SK-N-SH (cell line): ENCODE measurements around the gene FAM78A. TPM values are rescaled to one million over a fixed set of nuclear protein-coding genes. Genes with fewer than 3 reads are reported as not detected.

Experiments used
- CTCF ChIA-PET: fragments of 300-600, 350-600 bp; formaldehyde crosslinking; extraction: SDS; loops from one replicate; lab custom pipeline; 2021; lab: Yijun Ruan, JAX
- POLR2A ChIA-PET: fragments of 350-600 bp; sonication (Branson Sonifier 250); formaldehyde crosslinking; extraction: SDS; loops from one replicate; lab custom pipeline; 2020; ENCODE audit warnings: antibody characterized with exemption, inconsistent platforms; lab: Yijun Ruan, JAX
- DNase-seq: peaks from one replicate; pipeline ENCODE4 v3.0.0; 2012
- H2AFZ ChIP-seq: fragments of 200-600 bp; sonication (generic); 2 replicates; pipeline ENCODE4 v1.8.1; 2016; ENCODE audit warnings: antibody characterized with exemption, mild to moderate bottlenecking, low read depth
- H3F3A ChIP-seq: fragments of 200-600 bp; sonication (generic); replicated peaks from 2 replicates; pipeline ENCODE3; 2016; ENCODE audit warnings: antibody characterized with exemption, mild to moderate bottlenecking; ENCODE audit not compliant: insufficient read depth
- H3K27ac ChIP-seq, 2 experiments: fragments of 200-500 bp in 1 of 2; fragments of 200-600 bp in 1 of 2; sonication (Bioruptor generic) in 1 of 2; sonication (generic), shearing (Covaris generic) in 1 of 2; 2 replicates each; pipeline versions ENCODE4 v1.5.1 to v1.6.1; 2014 to 2016; ENCODE audit warnings: low read depth in 2 of 2, inconsistent platforms in 1 of 2, low read length in 1 of 2, mild to moderate bottlenecking in 1 of 2, mixed read lengths in 1 of 2
- H3K27me3 ChIP-seq: fragments of 200-600 bp; sonication (generic), shearing (Covaris generic); 2 replicates; pipeline ENCODE4 v1.6.1; 2016; ENCODE audit warnings: mixed run types; ENCODE audit not compliant: insufficient read depth
- H3K36me3 ChIP-seq, 2 experiments: fragments of 200-500 bp in 1 of 2; fragments of 200-600 bp in 1 of 2; sonication (Bioruptor generic) in 1 of 2; sonication (generic) in 1 of 2; replicated peaks in 1 of 2; 2 replicates each; pipeline versions ENCODE3 to v1.5.1; 2014 to 2016; ENCODE audit warnings: low read length in 1 of 2, mild to moderate bottlenecking in 1 of 2; ENCODE audit not compliant: insufficient read depth in 2 of 2, control insufficient read depth in 1 of 2
- H3K4me1 ChIP-seq, 2 experiments: fragments of 200-500 bp in 1 of 2; fragments of 200-600 bp in 1 of 2; sonication (Bioruptor generic) in 1 of 2; sonication (generic), shearing (Covaris generic) in 1 of 2; 2 replicates each; pipeline versions ENCODE4 v1.5.1 to v1.6.1; 2014 to 2016; ENCODE audit warnings: low read depth in 1 of 2, low read length in 1 of 2, mixed run types in 1 of 2; ENCODE audit not compliant: insufficient read depth in 2 of 2, control insufficient read depth in 1 of 2
- H3K4me2 ChIP-seq: fragments of 200-600 bp; sonication (generic), shearing (Covaris generic); 2 replicates; pipeline ENCODE4 v1.6.1; 2017; ENCODE audit warnings: mixed run types
- H3K4me3 ChIP-seq, 2 experiments: fragments of 200-500 bp in 1 of 2; fragments of 200-600 bp in 1 of 2; sonication (Bioruptor generic) in 1 of 2; sonication (generic), shearing (Covaris generic) in 1 of 2; 2 replicates each; pipeline versions ENCODE4 v1.5.1 to v1.8.1; 2014 to 2016; ENCODE audit warnings: low read depth in 2 of 2, inconsistent platforms in 1 of 2, low read length in 1 of 2, mild to moderate bottlenecking in 1 of 2, mixed read lengths in 1 of 2, moderate library complexity in 1 of 2
- H3K79me2 ChIP-seq: fragments of 200-600 bp; sonication (generic); 2 replicates; pipeline ENCODE4 v1.8.1; 2017; ENCODE audit warnings: mild to moderate bottlenecking; ENCODE audit not compliant: insufficient read depth
- H3K9ac ChIP-seq: fragments of 200-600 bp; sonication (generic); 2 replicates; pipeline ENCODE4 v1.6.1; 2017; ENCODE audit warnings: mixed run types
- H3K9me2 ChIP-seq: fragments of 200-600 bp; sonication (generic); 2 replicates; pipeline ENCODE4 v1.6.1; 2017; ENCODE audit warnings: mixed run types
- H3K9me3 ChIP-seq: fragments of 200-600 bp; sonication (generic); 2 replicates; pipeline ENCODE4 v1.6.1; 2017; ENCODE audit warnings: mixed run types, mild to moderate bottlenecking, moderate library complexity
- H4K20me1 ChIP-seq: fragments of 200-600 bp; sonication (generic); 2 replicates; pipeline ENCODE4 v1.6.1; 2017; ENCODE audit warnings: mild to moderate bottlenecking, mixed run types; ENCODE audit not compliant: insufficient read depth
- CHD2 ChIP-seq: fragments of 150-350 bp; IDR thresholded peaks from 2 replicates; pipeline ENCODE4 v1.6.1; 2018; ENCODE audit warnings: low read length; ENCODE audit not compliant: partially characterized antibody
- FOXM1 ChIP-seq: IDR thresholded peaks from 2 replicates; pipeline ENCODE4 v1.4.0; 2012; ENCODE audit warnings: low read depth, mild to moderate bottlenecking
- GATA2 ChIP-seq: sonication (generic); formaldehyde crosslinking; IDR thresholded peaks from 2 replicates; pipeline ENCODE4 v1.5.0; 2020; ENCODE audit warnings: mild to moderate bottlenecking, missing genetic modification reagents
- MAX ChIP-seq: IDR thresholded peaks from 2 replicates; pipeline ENCODE4 v1.4.0; 2012; ENCODE audit warnings: low read depth
- MXI1 ChIP-seq: IDR thresholded peaks from 2 replicates; pipeline ENCODE4 v1.6.1; 2012; ENCODE audit warnings: mild to moderate bottlenecking, low read depth, low read length, improper control_type of control experiment
- NRF1 ChIP-seq: IDR thresholded peaks from 2 replicates; pipeline ENCODE4 v1.6.1; 2012; ENCODE audit warnings: low read depth, mild to moderate bottlenecking, low read length
- PBX3 ChIP-seq: IDR thresholded peaks from 2 replicates; pipeline ENCODE4; 2012
- POLR2AphosphoS5 ChIP-seq: IDR thresholded peaks from 2 replicates; pipeline ENCODE4 v1.6.1; 2012; ENCODE audit warnings: low read depth, low read length
- RCOR1 ChIP-seq: fragments of 150-350 bp; IDR thresholded peaks from 2 replicates; pipeline ENCODE4 v1.6.1; 2017; ENCODE audit warnings: antibody characterized with exemption, low read length
- SMC3 ChIP-seq: IDR thresholded peaks from 2 replicates; pipeline ENCODE4 v1.6.1; 2012; ENCODE audit warnings: low read depth, low read length, improper control_type of control experiment
- USF2 ChIP-seq: fragments of 150-350 bp; IDR thresholded peaks from 2 replicates; pipeline ENCODE4 v1.6.1; 2017; ENCODE audit warnings: antibody characterized with exemption, low read length, low read depth, borderline replicate concordance
- WGBS: methylation state at CpG from one replicate; pipeline ENCODE4 v1.1.6; 2017; ENCODE audit warnings: low lambda C conversion rate; 5-methylcytosine and 5-hydroxymethylcytosine counted together
- polyA plus RNA-seq, 3 experiments: library from polyadenylated mRNA; depleted of rRNA; stranded (reverse); fragments of >200 nt; gene quantifications; 2 replicates each; pipeline ENCODE4 v1.2.3, GENCODE V29; 2012
- TF ChIP-seq, protein P1 (sequence below): IDR thresholded peaks from 2 replicates; pipeline ENCODE4 v1.4.0; 2012; ENCODE audit warnings: low read depth, borderline replicate concordance

FAM78A gene
- polyA plus RNA-seq, 1 of the 3 experiments (the other 2 are of a cell fraction) = 1.0 TPM

- WGBS = 83% methylated on average over 15 of the region's 18 CpGs
- TF ChIP-seq USF2 = no peak
- Histone ChIP-seq H3K27ac (no peak overlapping the region), H3K4me1 (peaks cover 0 to 4% of the 10 kb centered on the region in 2 experiments; a peak in 1 of 4 replicates), H3K36me3 (no peaks in the 10 kb centered on the region), H4K20me1 (no peaks in the 10 kb centered on the region), H3K9me2 (no peaks in the 10 kb centered on the region), H3K9ac (no peak overlapping the region), H3K9me3 (no peaks in the 10 kb centered on the region), H3F3A (no peaks in the 10 kb centered on the region), H2AFZ (no peak overlapping the region), H3K79me2 (no peaks in the 10 kb centered on the region), H3K27me3 (no peaks in the 10 kb centered on the region), H3K4me2 (no peak overlapping the region), H3K4me3 (no peak overlapping the region)
- CTCF ChIA-PET = interaction anchor here (1.5 to 2.3 kb wide), 2 partner anchors 17 to 26 kb away, joined by 5 to 11 read pairs; no protein-coding TSS in a partner anchor
- POLR2A ChIA-PET = no interaction called here
- DNase-seq = no peak
Measured at GRCh38 chr9:131309530-131310276, 33.4 kb upstream of the FAM78A start.

GRCh38 chr9:131308906-131309529, 32.7 kb upstream of the FAM78A start:
- no peak overlapping the region for H3K4me2 ChIP-seq
- H3K79me2 ChIP-seq = no peaks in the 10 kb centered on the region
- no peaks in the 10 kb centered on the region for H3F3A ChIP-seq
- H3K9me2 ChIP-seq = no peaks in the 10 kb centered on the region
- no peaks in the 10 kb centered on the region for H3K27me3 ChIP-seq
- peaks cover 0 to 7% of the 10 kb centered on the region in 2 experiments; a peak in 1 of 4 replicates for H3K4me1 ChIP-seq
- DNase-seq = no peak
- ChIA-PET POLR2A (interaction anchor here (0.6 to 1.0 kb wide), 2 partner anchors 14 to 184 kb away, joined by 3 to 5 read pairs; partner anchors contain the start of gene NUP214), CTCF (interaction anchor here (1.5 to 2.3 kb wide), 2 partner anchors 16 to 27 kb away, joined by 5 to 11 read pairs; no protein-coding TSS in a partner anchor)
- H3K9ac ChIP-seq = no peak overlapping the region
- no peaks in the 10 kb centered on the region for H4K20me1 ChIP-seq
- H3K27ac ChIP-seq = no peak overlapping the region
- H3K9me3 ChIP-seq = no peaks in the 10 kb centered on the region
- H3K4me3 ChIP-seq = no peak overlapping the region
- TF ChIP-seq MAX (no peak), CHD2 (no peak), NRF1 (no peak), FOXM1 (no peak), SMC3 (no peak), MXI1 (no peak), RCOR1 (no peak), GATA2 (CRISPR knock-in tag) (no peak), PBX3 (no peak), POLR2AphosphoS5 (no peak)
- TF ChIP-seq, protein P1, sequence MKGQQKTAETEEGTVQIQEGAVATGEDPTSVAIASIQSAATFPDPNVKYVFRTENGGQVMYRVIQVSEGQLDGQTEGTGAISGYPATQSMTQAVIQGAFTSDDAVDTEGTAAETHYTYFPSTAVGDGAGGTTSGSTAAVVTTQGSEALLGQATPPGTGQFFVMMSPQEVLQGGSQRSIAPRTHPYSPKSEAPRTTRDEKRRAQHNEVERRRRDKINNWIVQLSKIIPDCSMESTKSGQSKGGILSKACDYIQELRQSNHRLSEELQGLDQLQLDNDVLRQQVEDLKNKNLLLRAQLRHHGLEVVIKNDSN = no peak
- no peaks in the 10 kb centered on the region for H3K36me3 ChIP-seq
- no peak overlapping the region for H2AFZ ChIP-seq
- WGBS = 84% methylated on average over 13 of the region's 17 CpGs
